HL-60 (cell line): ENCODE data around the gene RASD2.

Experiments
- DNase-seq, 2 experiments: peaks; one replicate each; pipeline ENCODE4 v3.0.0-alpha.2; 2010 to 2020; ENCODE audit warnings: low read depth in 1 of 2, low spot score in 1 of 2
- H3K27ac ChIP-seq: fragments of 250-450 bp; sonication (Bioruptor Pico); replicated peaks from 2 replicates; pipeline ENCODE4 v1.5.1; 2020; ENCODE audit warnings: mild to moderate bottlenecking, moderate library complexity
- H3K27me3 ChIP-seq: fragments of 250-450 bp; sonication (Bioruptor Pico); 2 replicates; pipeline ENCODE4 v1.5.1; 2021; ENCODE audit warnings: mild to moderate bottlenecking, moderate library complexity; ENCODE audit not compliant: insufficient read depth, poor library complexity, severe bottlenecking
- H3K4me3 ChIP-seq: replicated peaks from 2 replicates; pipeline ENCODE4 v1.5.1; 2011; ENCODE audit warnings: mild to moderate bottlenecking, control low read depth, low read length; ENCODE audit not compliant: insufficient read depth
- CTCF ChIP-seq: IDR thresholded peaks from one replicate; pipeline ENCODE4 v1.5.1; 2011; ENCODE audit warnings: low read length, control low read depth, inconsistent platforms; ENCODE audit not compliant: insufficient read depth
- GABPA ChIP-seq: IDR thresholded peaks from 2 replicates; pipeline ENCODE4 v1.6.1; 2012; ENCODE audit warnings: low read depth
- POLR2AphosphoS5 ChIP-seq: IDR thresholded peaks from 2 replicates; pipeline ENCODE4 v1.6.1; 2012; ENCODE audit warnings: low read depth
- REST ChIP-seq: IDR thresholded peaks from 2 replicates; pipeline ENCODE4 v1.6.1; 2012; ENCODE audit warnings: low read depth; ENCODE audit not compliant: insufficient replicate concordance
- SPI1 ChIP-seq: IDR thresholded peaks from 2 replicates; pipeline ENCODE4 v1.6.1; 2012; ENCODE audit warnings: low read depth, mild to moderate bottlenecking, borderline replicate concordance

Gene RASD2

GRCh38 chr22:35563211-35563610, 22.6 kb downstream of the RASD2 start:
- H3K4me3 ChIP-seq, result no peak overlapping the region
- DNase-seq, result no peak
- no peaks in the 10 kb centered on the region for H3K27me3 ChIP-seq
- TF ChIP-seq SPI1, result no peak
- no peak overlapping the region for H3K27ac ChIP-seq

- Histone ChIP-seq H3K4me3 (no peak overlapping the region), H3K27me3 (no peaks in the 10 kb centered on the region), H3K27ac (no peak overlapping the region)
- TF ChIP-seq REST (no peak), GABPA (no peak)
- no peak for DNase-seq
Measured at GRCh38 chr22:35564975-35565867, 24.6 kb downstream of the RASD2 start.

- Histone ChIP-seq H3K4me3 (no peak overlapping the region), H3K27ac (no peak overlapping the region), H3K27me3 (no peaks in the 10 kb centered on the region)
- DNase-seq, result no peak
- no peak for TF ChIP-seq SPI1
- TF ChIP-seq GABPA, result no peak
- no peak for TF ChIP-seq REST
- no peak for TF ChIP-seq CTCF
- no peak for TF ChIP-seq POLR2AphosphoS5
Measured at GRCh38 chr22:35567351-35568141, 26.9 kb downstream of the RASD2 start.

- TF ChIP-seq CTCF (no peak), SPI1 (no peak), POLR2AphosphoS5 (no peak), REST (no peak), GABPA (no peak)
- DNase-seq, result no peak
- H3K27ac ChIP-seq, result no peak overlapping the region
Measured at GRCh38 chr22:35568751-35569739, 28.4 kb downstream of the RASD2 start.

More at GRCh38 chr22:35568751-35569739, 28.4 kb downstream of the RASD2 start:
- Histone ChIP-seq H3K4me3 (no peak overlapping the region), H3K27me3 (no peaks in the 10 kb centered on the region)
